CD4-positive, alpha-beta T cell (primary cell): ENCODE data around the gene PDGFA. TPM values are rescaled to one million over a fixed set of nuclear protein-coding genes. Genes with fewer than 3 reads are reported as not detected.

Experiments used
- ATAC-seq: fragments of 200-7000 bp; cut with Tn5 transposase; one replicate; pipeline ENCODE4 v1.10.0; 2022; ENCODE audit warnings: mild to moderate bottlenecking; ENCODE audit not compliant: poor library complexity
- CTCF ChIA-PET: fragments of 350-600 bp; sonication (Branson Sonifier 250); formaldehyde crosslinking; loops from one replicate; lab custom pipeline; 2021; ENCODE audit warnings: antibody characterized with exemption, inconsistent platforms; lab: Charles Lee
- POLR2A ChIA-PET: fragments of 350-600 bp; sonication (Branson Sonifier 250); formaldehyde crosslinking; loops from one replicate; lab custom pipeline; 2021; ENCODE audit warnings: antibody characterized with exemption, inconsistent platforms; lab: Charles Lee
- DNase-seq, 14 experiments: peaks; one replicate each; pipeline ENCODE4 v3.0.0-alpha.2; 2013 to 2020; ENCODE audit warnings: mixed read lengths in 2 of 14
- H3K27ac ChIP-seq, 2 donors: one replicate each; pipeline versions ENCODE4 v1.5.1 to v1.7.0; 2013; ENCODE audit warnings: low read length in 2 of 2, low read depth in 1 of 2, mild to moderate bottlenecking in 1 of 2
- H3K27me3 ChIP-seq, 2 experiments: 1 replicate in 1 of 2; 2 replicates in 1 of 2; pipeline versions ENCODE4 v1.6.1 to v1.7.0; 2013; ENCODE audit warnings: low read length in 2 of 2, control low read depth in 1 of 2, mild to moderate bottlenecking in 1 of 2, moderate library complexity in 1 of 2; ENCODE audit not compliant: insufficient read depth in 2 of 2, control insufficient read depth in 1 of 2
- H3K36me3 ChIP-seq: one replicate; pipeline ENCODE4 v1.6.1; 2013; ENCODE audit warnings: low read length, control low read depth; ENCODE audit not compliant: insufficient read depth
- H3K4me1 ChIP-seq: one replicate; pipeline ENCODE4 v1.6.1; 2013; ENCODE audit warnings: low read length, control low read depth; ENCODE audit not compliant: insufficient read depth
- H3K4me3 ChIP-seq: one replicate; pipeline ENCODE4 v1.5.1; 2013; ENCODE audit warnings: mild to moderate bottlenecking, low read length, moderate library complexity
- H3K9me3 ChIP-seq, 2 experiments: 1 replicate in 1 of 2; 2 replicates in 1 of 2; pipeline versions ENCODE4 v1.6.1 to v1.7.0; 2013; ENCODE audit warnings: low read length in 2 of 2, mild to moderate bottlenecking in 2 of 2, control low read depth in 1 of 2, moderate library complexity in 1 of 2; ENCODE audit not compliant: control insufficient read depth in 1 of 2, insufficient read depth in 1 of 2
- H3K27ac Mint-ChIP-seq: one replicate; pipeline ENCODE4 v1.8.0; 2020; ENCODE audit warnings: mixed read lengths
- H3K27me3 Mint-ChIP-seq: one replicate; pipeline ENCODE4 v1.8.0; 2021; ENCODE audit warnings: mixed read lengths
- H3K36me3 Mint-ChIP-seq: one replicate; pipeline ENCODE4 v1.8.0; 2021; ENCODE audit warnings: low read depth, mixed read lengths
- H3K4me1 Mint-ChIP-seq: one replicate; pipeline ENCODE4 v1.8.0; 2021; ENCODE audit warnings: low read depth, mixed read lengths
- H3K4me3 Mint-ChIP-seq: one replicate; pipeline ENCODE4 v1.8.0; 2020; ENCODE audit warnings: mild to moderate bottlenecking, mixed read lengths
- H3K9me3 Mint-ChIP-seq: one replicate; pipeline ENCODE4 v1.8.0; 2020; ENCODE audit warnings: mixed read lengths
- intact Hi-C, 2 experiments: fragments of 100-400 bp; cut with DNase I in 1 of 2; cut with micrococcal nuclease in 1 of 2; formaldehyde crosslinking; loops; one replicate each; pipeline versions ENCODE4 v1.15.1 to v1.9.0; 2023 to 2025; cut with DNase I, micrococcal nuclease
- total RNA-seq, 174 experiments: library from RNA in 2 of 174; stranded (reverse) in 2 of 174; gene quantifications; one replicate each; pipeline ENCODE4 v1.2.3 and lab custom pipeline; 2021 to 2026
- TF ChIP-seq, protein P1 (sequence below): fragments of 200-600 bp; IDR thresholded peaks from one replicate; pipeline ENCODE4 v1.8.0; 2022; ENCODE audit warnings: antibody characterized with exemption, mild to moderate bottlenecking

Gene PDGFA
- total RNA-seq, 2 experiments from 2014 or later: 0.55 to 0.70 TPM

DNA sequence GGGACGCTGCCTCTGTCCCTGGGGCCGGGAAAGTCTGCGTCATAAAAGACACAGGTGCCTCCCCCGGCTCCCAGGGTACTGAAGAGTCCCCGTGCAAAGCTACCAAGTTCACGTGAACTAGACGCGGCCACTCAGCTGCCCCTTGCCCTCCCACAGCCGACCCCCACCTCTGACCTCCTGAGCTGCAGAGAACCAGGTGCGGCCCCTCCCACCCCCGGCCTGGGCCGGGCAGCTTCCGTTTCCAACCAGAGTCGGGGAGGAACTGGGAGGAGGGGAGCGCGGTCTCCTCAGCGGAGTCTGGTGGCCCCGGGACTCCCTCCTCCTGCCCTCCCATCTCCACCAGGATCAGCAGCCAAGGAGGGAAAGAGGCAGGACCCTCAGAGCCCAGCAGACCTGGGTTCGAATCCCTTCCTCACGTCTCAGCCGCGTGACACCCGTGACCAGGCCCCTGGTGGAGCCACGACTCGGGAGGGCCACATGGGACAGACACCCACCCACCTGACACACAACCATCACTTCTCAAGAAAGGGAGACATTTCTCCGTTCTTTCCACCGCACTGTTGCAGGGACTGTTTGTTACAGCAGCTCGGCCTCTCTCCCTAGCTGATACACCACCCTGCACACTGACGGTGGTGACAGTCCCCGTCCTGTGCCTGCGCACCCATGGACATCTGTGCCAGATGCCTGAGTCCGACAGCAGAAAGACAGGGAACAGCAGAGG is 37.4 kb upstream of the PDGFA start:
- POLR2A ChIA-PET: no interaction called here
- CTCF ChIA-PET: no interaction called here
- TF ChIP-seq, protein P1, sequence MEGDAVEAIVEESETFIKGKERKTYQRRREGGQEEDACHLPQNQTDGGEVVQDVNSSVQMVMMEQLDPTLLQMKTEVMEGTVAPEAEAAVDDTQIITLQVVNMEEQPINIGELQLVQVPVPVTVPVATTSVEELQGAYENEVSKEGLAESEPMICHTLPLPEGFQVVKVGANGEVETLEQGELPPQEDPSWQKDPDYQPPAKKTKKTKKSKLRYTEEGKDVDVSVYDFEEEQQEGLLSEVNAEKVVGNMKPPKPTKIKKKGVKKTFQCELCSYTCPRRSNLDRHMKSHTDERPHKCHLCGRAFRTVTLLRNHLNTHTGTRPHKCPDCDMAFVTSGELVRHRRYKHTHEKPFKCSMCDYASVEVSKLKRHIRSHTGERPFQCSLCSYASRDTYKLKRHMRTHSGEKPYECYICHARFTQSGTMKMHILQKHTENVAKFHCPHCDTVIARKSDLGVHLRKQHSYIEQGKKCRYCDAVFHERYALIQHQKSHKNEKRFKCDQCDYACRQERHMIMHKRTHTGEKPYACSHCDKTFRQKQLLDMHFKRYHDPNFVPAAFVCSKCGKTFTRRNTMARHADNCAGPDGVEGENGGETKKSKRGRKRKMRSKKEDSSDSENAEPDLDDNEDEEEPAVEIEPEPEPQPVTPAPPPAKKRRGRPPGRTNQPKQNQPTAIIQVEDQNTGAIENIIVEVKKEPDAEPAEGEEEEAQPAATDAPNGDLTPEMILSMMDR: no peak

DNA sequence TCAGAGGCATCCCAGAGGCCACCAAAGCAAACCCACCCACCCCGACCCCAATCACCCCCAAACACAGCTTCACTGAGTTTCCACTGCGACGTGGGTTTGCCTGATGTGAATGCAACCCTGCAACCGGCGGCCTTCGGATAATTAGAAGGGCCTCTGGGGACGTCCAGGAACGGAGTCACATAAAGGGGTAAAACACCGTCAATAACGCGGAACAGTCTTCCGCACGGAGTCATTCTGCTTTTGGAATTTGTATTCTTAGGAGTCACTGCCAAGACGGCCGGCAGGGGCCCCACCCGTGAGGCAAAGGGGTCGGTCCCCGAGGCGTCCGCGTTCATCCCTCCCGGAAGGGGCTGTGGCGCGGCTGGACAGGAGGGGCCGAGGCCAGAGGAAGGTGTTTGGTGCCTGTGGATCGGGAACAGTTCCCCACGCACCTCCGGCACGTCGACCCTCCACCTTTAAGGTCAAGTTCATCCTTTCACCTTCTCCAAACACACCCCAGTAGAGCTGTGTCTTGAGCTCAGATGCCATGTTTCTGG is 36.7 kb upstream of the PDGFA start:
- no peak overlapping the region for H3K27ac Mint-ChIP-seq
- intact Hi-C loops: no loop called here

More for the DNA sequence above, 37.4 kb upstream of the PDGFA start:
- no peak overlapping the region for H3K4me3 Mint-ChIP-seq
- no peaks in the 10 kb centered on the region for H3K4me1 ChIP-seq
- intact Hi-C loops: no loop called here
- H3K4me3 ChIP-seq: no peak overlapping the region
- no peaks in the 10 kb centered on the region for H3K4me1 Mint-ChIP-seq
- no peaks in the 10 kb centered on the region for H3K27me3 Mint-ChIP-seq
- no peaks in the 10 kb centered on the region for H3K9me3 Mint-ChIP-seq
- H3K27ac ChIP-seq: no peak overlapping the region
- no peak overlapping the region for H3K27ac Mint-ChIP-seq
- H3K27me3 ChIP-seq: no peaks in the 10 kb centered on the region
- H3K9me3 ChIP-seq: peaks cover 0 to 16% of the 10 kb centered on the region in 2 experiments
- no peak for ATAC-seq
- no peak for DNase-seq
- H3K36me3 Mint-ChIP-seq: no peaks in the 10 kb centered on the region
- H3K36me3 ChIP-seq: no peaks in the 10 kb centered on the region

DNA sequence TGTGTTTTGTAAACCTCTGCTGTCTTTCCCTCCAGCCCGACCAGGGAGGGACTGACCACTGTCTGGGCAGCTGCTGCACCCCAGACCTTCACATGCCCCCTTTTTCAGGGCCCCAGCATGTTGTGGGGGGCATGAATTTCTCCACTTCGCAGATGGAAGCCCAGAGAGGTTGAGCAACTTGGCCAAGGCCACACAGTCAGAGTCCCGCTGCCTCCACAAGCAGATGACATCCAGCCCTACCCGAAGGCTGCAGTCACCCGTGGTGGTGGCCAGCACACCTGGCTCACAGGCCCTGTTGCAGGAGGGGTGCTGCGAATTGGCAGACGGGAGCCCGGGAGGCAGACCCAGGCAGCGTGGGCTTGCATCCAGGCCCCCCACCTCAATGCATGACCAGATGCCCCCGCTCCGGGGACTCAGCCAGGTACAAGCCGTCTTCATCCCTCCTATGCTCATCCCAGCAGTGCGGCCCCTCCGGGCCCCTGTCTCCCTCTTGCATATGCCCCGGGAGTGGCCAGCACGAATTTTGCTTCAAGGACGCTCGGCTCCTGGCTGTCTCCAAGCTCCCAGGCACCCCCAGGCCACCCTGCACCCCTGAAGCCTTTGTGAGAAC is 36.0 kb upstream of the PDGFA start:
- Mint-ChIP-seq H3K4me1 (no peaks in the 10 kb centered on the region), H3K9me3 (no peaks in the 10 kb centered on the region), H3K36me3 (no peaks in the 10 kb centered on the region), H3K27ac (no peak overlapping the region), H3K4me3 (no peak overlapping the region), H3K27me3 (no peaks in the 10 kb centered on the region)
- no peaks in the 10 kb centered on the region for H3K36me3 ChIP-seq
- ChIA-PET CTCF (no interaction called here), POLR2A (no interaction called here)
- TF ChIP-seq, protein P1: no peak
- ATAC-seq (no peak), DNase-seq (no peak)
- no peaks in the 10 kb centered on the region for H3K4me1 ChIP-seq
- intact Hi-C loops: no loop called here
- no peak overlapping the region for H3K4me3 ChIP-seq
- H3K9me3 ChIP-seq: peaks cover 0 to 16% of the 10 kb centered on the region in 2 experiments
- H3K27me3 ChIP-seq: no peaks in the 10 kb centered on the region
- no peak overlapping the region for H3K27ac ChIP-seq

More for the DNA sequence above, 36.7 kb upstream of the PDGFA start:
- Histone ChIP-seq H3K4me1 (no peaks in the 10 kb centered on the region), H3K36me3 (no peaks in the 10 kb centered on the region), H3K4me3 (no peak overlapping the region), H3K9me3 (peaks cover 0 to 16% of the 10 kb centered on the region in 2 experiments), H3K27me3 (no peaks in the 10 kb centered on the region), H3K27ac (no peak overlapping the region)
- H3K27me3 Mint-ChIP-seq: no peaks in the 10 kb centered on the region
- no peaks in the 10 kb centered on the region for H3K9me3 Mint-ChIP-seq
- TF ChIP-seq, protein P1: no peak
- H3K4me3 Mint-ChIP-seq: no peak overlapping the region
- no peak for ATAC-seq
- ChIA-PET POLR2A (no interaction called here), CTCF (no interaction called here)
- H3K36me3 Mint-ChIP-seq: no peaks in the 10 kb centered on the region
- DNase-seq: no peak
- H3K4me1 Mint-ChIP-seq: no peaks in the 10 kb centered on the region
